MM.1S (cell line): Measurements from ENCODE around the gene CLASP1.

Experiments
- DNase-seq: peaks from one replicate; pipeline ENCODE4 v3.0.0-alpha.2; 2015
- H2AFZ ChIP-seq: fragments of 300-600 bp; sonication (generic); 2 replicates; pipeline ENCODE4 v1.6.0; 2016; ENCODE audit warnings: antibody characterized with exemption, low read length
- H3F3A ChIP-seq: fragments of 300-600 bp; sonication (generic); 2 replicates; pipeline ENCODE4 v1.6.1; 2016; ENCODE audit warnings: mild to moderate bottlenecking, antibody characterized with exemption, low read length, moderate library complexity, mixed read lengths; ENCODE audit not compliant: insufficient read depth
- H3K27ac ChIP-seq: fragments of 300-600 bp; sonication (generic); 2 replicates; pipeline ENCODE4 v1.5.1; 2016; ENCODE audit warnings: mild to moderate bottlenecking, low read length
- H3K27me3 ChIP-seq: fragments of 300-600 bp; sonication (generic); replicated peaks from 2 replicates; pipeline ENCODE4 v1.6.0; 2016; ENCODE audit warnings: low read length; ENCODE audit not compliant: insufficient read depth
- H3K36me3 ChIP-seq: fragments of 300-600 bp; sonication (generic); replicated peaks from 2 replicates; pipeline ENCODE4 v1.6.1; 2016; ENCODE audit warnings: mild to moderate bottlenecking, low read length, mixed read lengths; ENCODE audit not compliant: insufficient read depth
- H3K4me1 ChIP-seq: fragments of 300-600 bp; sonication (generic); 2 replicates; pipeline ENCODE4 v1.6.1; 2016; ENCODE audit warnings: low read length, mixed read lengths
- H3K4me2 ChIP-seq: fragments of 300-600 bp; sonication (generic); 2 replicates; pipeline ENCODE4 v1.6.0; 2016; ENCODE audit warnings: low read depth, low read length
- H3K4me3 ChIP-seq: fragments of 300-600 bp; sonication (generic); 2 replicates; pipeline ENCODE4 v1.5.1; 2016; ENCODE audit warnings: low read length, mixed read lengths
- H3K79me2 ChIP-seq: fragments of 300-600 bp; sonication (generic); 2 replicates; pipeline ENCODE4 v1.6.1; 2016; ENCODE audit warnings: mixed run types, low read length, mixed read lengths
- H3K9ac ChIP-seq: fragments of 300-600 bp; sonication (generic); 2 replicates; pipeline ENCODE4 v1.6.1; 2016; ENCODE audit warnings: low read length, mixed read lengths
- H3K9me2 ChIP-seq: fragments of 300-600 bp; sonication (generic); replicated peaks from 2 replicates; pipeline ENCODE4 v1.6.1; 2016; ENCODE audit warnings: mild to moderate bottlenecking, low read length, mixed read lengths; ENCODE audit not compliant: insufficient read depth
- H3K9me3 ChIP-seq: fragments of 300-600 bp; sonication (generic); replicated peaks from 2 replicates; pipeline ENCODE4 v1.6.1; 2016; ENCODE audit warnings: mild to moderate bottlenecking, low read length, mixed read lengths; ENCODE audit not compliant: insufficient read depth
- H4K20me1 ChIP-seq: fragments of 300-600 bp; sonication (generic); 2 replicates; pipeline ENCODE4 v1.6.1; 2016; ENCODE audit warnings: mild to moderate bottlenecking, low read length, moderate library complexity, mixed read lengths; ENCODE audit not compliant: insufficient read depth
- EZH2 ChIP-seq: fragments of 300-600 bp; sonication (generic); optimal IDR thresholded peaks from 2 replicates; pipeline ENCODE3; 2017; ENCODE audit warnings: low read depth, mild to moderate bottlenecking, antibody characterized with exemption, low read length, mixed read lengths
- EZH2phosphoT487 ChIP-seq: fragments of 300-600 bp; sonication (generic); IDR thresholded peaks from 2 replicates; pipeline ENCODE4 v1.6.1; 2018; ENCODE audit warnings: antibody characterized with exemption, low read length
- TF ChIP-seq, protein P1 (sequence below): fragments of 300-600 bp; sonication (generic); IDR thresholded peaks from 2 replicates; pipeline ENCODE4 v1.5.1; 2016; ENCODE audit warnings: antibody characterized with exemption, low read length, mixed read lengths

The CLASP1 gene

DNA sequence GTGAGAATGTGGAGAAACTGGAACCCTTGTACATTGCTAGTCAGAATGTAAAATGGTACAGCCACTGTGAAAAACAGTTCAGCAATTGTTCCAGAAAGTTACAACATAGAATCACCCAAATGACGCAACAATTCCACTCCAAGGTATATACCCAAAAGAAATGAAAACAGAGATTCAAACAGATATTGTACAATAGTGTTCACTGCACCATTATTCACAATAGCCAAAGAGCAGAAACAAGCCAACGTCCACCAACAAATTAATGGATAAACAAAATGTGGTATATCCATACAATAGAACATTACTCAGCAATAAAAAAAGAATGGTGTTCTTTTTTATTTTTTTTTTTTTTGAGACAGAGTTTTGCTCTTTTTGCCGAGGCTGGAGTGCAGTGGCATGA lies 10.9 kb downstream of the CLASP1 start:
- no peak for DNase-seq
- Histone ChIP-seq H3K9me3 (no peaks in the 10 kb centered on the region), H3K9ac (no peak overlapping the region), H3K27ac (no peak overlapping the region), H3K9me2 (no peaks in the 10 kb centered on the region), H3K4me2 (no peak overlapping the region), H3K27me3 (no peaks in the 10 kb centered on the region), H4K20me1 (peaks cover 12% of the 10 kb centered on the region; the same call in 1 of the 2 replicates), H2AFZ (no peak overlapping the region), H3K4me1 (no peaks in the 10 kb centered on the region), H3K79me2 (peaks cover 92% of the 10 kb centered on the region), H3F3A (no peaks in the 10 kb centered on the region), H3K4me3 (no peak overlapping the region), H3K36me3 (no peaks in the 10 kb centered on the region)
- TF ChIP-seq EZH2phosphoT487 (no peak), EZH2 (no peak)
- TF ChIP-seq, protein P1, sequence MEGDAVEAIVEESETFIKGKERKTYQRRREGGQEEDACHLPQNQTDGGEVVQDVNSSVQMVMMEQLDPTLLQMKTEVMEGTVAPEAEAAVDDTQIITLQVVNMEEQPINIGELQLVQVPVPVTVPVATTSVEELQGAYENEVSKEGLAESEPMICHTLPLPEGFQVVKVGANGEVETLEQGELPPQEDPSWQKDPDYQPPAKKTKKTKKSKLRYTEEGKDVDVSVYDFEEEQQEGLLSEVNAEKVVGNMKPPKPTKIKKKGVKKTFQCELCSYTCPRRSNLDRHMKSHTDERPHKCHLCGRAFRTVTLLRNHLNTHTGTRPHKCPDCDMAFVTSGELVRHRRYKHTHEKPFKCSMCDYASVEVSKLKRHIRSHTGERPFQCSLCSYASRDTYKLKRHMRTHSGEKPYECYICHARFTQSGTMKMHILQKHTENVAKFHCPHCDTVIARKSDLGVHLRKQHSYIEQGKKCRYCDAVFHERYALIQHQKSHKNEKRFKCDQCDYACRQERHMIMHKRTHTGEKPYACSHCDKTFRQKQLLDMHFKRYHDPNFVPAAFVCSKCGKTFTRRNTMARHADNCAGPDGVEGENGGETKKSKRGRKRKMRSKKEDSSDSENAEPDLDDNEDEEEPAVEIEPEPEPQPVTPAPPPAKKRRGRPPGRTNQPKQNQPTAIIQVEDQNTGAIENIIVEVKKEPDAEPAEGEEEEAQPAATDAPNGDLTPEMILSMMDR: no peak

DNA sequence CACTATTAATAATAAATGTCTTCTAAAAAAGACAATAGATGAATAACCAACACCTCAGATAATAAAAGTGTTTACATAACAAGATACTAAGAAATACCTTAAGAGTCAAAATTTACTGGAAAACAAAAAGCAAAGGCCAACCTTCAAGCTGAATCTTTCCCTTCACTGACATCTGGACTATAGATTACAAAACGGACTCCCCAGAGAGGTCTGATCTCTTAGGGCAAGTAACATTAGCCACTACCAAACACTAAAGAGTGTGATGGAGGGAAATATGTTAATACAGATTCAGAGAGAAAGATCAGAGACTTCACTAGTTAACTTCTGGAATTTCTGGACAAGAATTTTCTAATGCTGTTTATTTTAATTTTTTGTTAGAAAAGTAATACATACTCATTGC lies 13.9 kb downstream of the CLASP1 start:
- DNase-seq: no peak
- no peaks in the 10 kb centered on the region for H3F3A ChIP-seq
- no peak overlapping the region for H3K4me2 ChIP-seq
- H3K9ac ChIP-seq: no peak overlapping the region
- no peak overlapping the region for H3K4me3 ChIP-seq
- H3K27me3 ChIP-seq: no peaks in the 10 kb centered on the region
- H3K27ac ChIP-seq: no peak overlapping the region
- H3K79me2 ChIP-seq: peaks cover 77% of the 10 kb centered on the region
- H4K20me1 ChIP-seq: peaks cover 10% of the 10 kb centered on the region; the same call in 1 of the 2 replicates
- TF ChIP-seq, protein P1: no peak
- no peak for TF ChIP-seq EZH2phosphoT487
- TF ChIP-seq EZH2: no peak
- no peaks in the 10 kb centered on the region for H3K4me1 ChIP-seq
- H2AFZ ChIP-seq: no peak overlapping the region
- H3K9me2 ChIP-seq: no peaks in the 10 kb centered on the region
- no peaks in the 10 kb centered on the region for H3K9me3 ChIP-seq
- H3K36me3 ChIP-seq: no peaks in the 10 kb centered on the region

DNA sequence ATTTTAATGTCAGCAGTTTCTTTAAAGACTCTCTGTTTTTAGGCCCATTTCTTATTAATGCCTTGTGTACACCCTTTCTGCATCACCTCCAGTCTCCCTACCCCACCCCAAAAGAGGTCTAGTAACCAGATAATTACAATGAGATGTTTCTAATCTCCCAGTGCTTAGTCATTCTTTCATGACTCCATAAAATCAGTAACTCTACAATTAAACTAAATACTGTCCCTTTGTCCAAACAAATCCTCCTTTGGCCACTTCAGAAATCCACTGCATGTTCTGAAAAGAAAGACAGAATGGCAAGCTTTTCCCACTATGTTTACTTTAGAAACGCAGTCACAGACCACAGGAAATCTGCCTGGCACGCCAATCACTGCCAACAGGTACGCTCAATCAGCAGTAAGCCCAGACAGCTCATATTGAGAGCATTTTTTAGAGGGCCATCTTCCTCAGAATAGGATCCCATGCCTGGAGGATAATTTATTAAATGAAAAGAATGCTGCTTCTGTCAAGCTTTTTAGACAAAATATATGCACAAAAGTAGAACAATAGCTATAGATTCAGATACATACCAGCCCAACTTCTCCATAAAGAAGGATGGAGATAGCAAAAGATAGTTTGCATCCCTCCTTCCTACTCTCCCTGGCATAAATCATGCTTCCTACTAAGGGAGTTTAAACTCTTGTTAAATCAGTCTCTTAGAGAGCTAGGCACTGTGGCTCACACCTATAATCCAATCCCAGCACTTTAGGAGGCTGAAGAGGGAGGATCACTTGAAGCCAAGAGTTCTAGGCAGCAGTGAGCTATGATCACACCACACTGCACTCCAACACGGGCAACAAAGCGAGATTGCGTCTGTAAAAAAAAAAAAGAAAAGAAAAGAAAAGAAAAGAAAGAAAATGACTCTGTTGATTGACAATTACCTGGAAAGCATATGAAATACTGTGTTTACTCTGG lies 14.6 kb downstream of the CLASP1 start:
- H3K36me3 ChIP-seq: no peaks in the 10 kb centered on the region
- H3F3A ChIP-seq: no peaks in the 10 kb centered on the region
- H4K20me1 ChIP-seq: peaks cover 10% of the 10 kb centered on the region; the same call in 1 of the 2 replicates
- DNase-seq: no peak
- no peaks in the 10 kb centered on the region for H3K27me3 ChIP-seq
- no peaks in the 10 kb centered on the region for H3K9me3 ChIP-seq
- no peaks in the 10 kb centered on the region for H3K9me2 ChIP-seq
- H3K4me2 ChIP-seq: no peak overlapping the region
- H3K27ac ChIP-seq: no peak overlapping the region
- H2AFZ ChIP-seq: no peak overlapping the region
- H3K4me1 ChIP-seq: no peaks in the 10 kb centered on the region
- H3K4me3 ChIP-seq: no peak overlapping the region
- peaks cover 77% of the 10 kb centered on the region for H3K79me2 ChIP-seq
- no peak overlapping the region for H3K9ac ChIP-seq
- TF ChIP-seq, protein P1: no peak
- no peak for TF ChIP-seq EZH2phosphoT487
- no peak for TF ChIP-seq EZH2
